Testis (tissue), 3 donors: Measurements from ENCODE around the gene MXD1. TPM values are rescaled to one million over a fixed set of nuclear protein-coding genes. Genes with fewer than 3 reads are reported as not detected.

Experiments
- DNase-seq: peaks from one replicate; pipeline ENCODE4 v3.0.0-alpha.2; 2019
- H3K27ac ChIP-seq, 2 donors: fragments of 200-600 bp; sonication (generic); one replicate each; pipeline ENCODE4 v1.5.1; 2019
- H3K27me3 ChIP-seq: fragments of 200-600 bp; sonication (generic); one replicate; pipeline ENCODE4 v1.5.1; 2019
- H3K36me3 ChIP-seq: fragments of 200-600 bp; sonication (generic); one replicate; pipeline ENCODE4 v1.5.1; 2017; ENCODE audit warnings: low read depth; ENCODE audit errors: missing control alignments
- H3K4me1 ChIP-seq: fragments of 200-600 bp; sonication (generic); one replicate; pipeline ENCODE4 v1.5.1; 2019
- H3K4me3 ChIP-seq, 2 donors: fragments of 200-600 bp; sonication (generic); one replicate each; pipeline ENCODE4 v1.5.1; 2017 to 2019
- H3K9me3 ChIP-seq: fragments of 200-600 bp; sonication (generic); one replicate; pipeline ENCODE4 v1.5.1; 2017
- CTCF ChIP-seq, 3 experiments: fragments of 450-650 bp in 2 of 3; fragments of 200-600 bp in 1 of 3; sonication (generic) in 1 of 3; IDR thresholded peaks; one replicate each; pipeline ENCODE4 v1.5.1; 2016 to 2019; ENCODE audit warnings: antibody characterized with exemption in 3 of 3, mild to moderate bottlenecking in 2 of 3, moderate library complexity in 1 of 3
- POLR2A ChIP-seq: fragments of 450-650 bp; IDR thresholded peaks from one replicate; pipeline ENCODE4 v1.6.1; 2017; ENCODE audit warnings: antibody characterized with exemption, mild to moderate bottlenecking, moderate library complexity
- WGBS, 2 donors: methylation state at CpG; one replicate each; pipeline ENCODE4 v1.1.5; 2018; 5-methylcytosine and 5-hydroxymethylcytosine counted together
- intact Hi-C: fragments of 100-400 bp; cut with DNase I; formaldehyde crosslinking; loops from one replicate; pipeline ENCODE4 v1.15.1; 2023; ENCODE audit warnings: low total_unique reads
- polyA plus RNA-seq: library from polyadenylated mRNA; stranded (reverse); fragments of 350-450 nt; fragmentation: Illumina TruSeq; extraction: RNeasy Lipid Tissue Mini Kit (QIAGEN cat#74804); gene quantifications from one replicate; pipeline ENCODE4 v1.2.3, GENCODE V29; 2014; ENCODE audit warnings: low read depth, low replicate concordance; ENCODE audit not compliant: insufficient read depth
- total RNA-seq, 2 donors: library from RNA; depleted of rRNA; stranded (reverse); fragments of >200 nt; gene quantifications; one replicate each; pipeline ENCODE4 v1.2.3, GENCODE V29; 2016

MXD1 gene
- total and polyA plus RNA-seq, 3 donors from 2014 or later, result 8.4 to 16.8 (median 11.0) TPM

DNA sequence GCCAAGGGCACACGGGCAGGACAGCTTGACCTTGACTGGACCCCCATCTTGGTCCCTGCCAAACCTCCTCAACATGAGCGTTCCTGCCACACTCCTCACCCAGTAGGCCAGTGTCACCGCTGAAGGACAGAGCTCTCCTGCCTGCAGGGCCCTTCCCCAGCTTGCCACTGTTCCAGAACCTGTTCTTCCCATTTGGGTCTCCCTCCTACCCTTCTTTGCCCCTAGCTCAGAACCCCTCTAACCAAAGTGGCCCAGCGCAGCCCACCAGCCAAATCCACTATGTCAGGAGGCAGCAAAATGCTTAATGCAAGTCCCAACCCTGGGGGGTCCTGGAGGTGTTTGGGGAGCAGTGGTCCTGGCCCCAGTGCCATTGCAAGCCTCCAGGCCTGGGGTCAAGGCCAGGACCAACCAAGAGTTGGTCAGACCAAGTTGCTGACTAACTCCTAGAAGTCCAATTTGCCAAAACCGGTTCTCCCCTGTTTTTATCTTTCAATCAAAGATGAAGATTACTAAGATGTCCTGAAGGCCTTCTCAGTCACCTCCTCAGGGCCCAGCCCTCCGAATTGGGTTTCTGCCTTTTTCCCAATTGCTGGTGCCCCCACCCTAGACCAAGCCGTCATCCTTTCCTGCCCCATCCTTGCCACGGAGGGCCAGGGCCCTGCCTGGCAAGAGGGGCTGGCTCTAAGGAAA is 51.0 kb downstream of the MXD1 start:
- Histone ChIP-seq H3K9me3 (no peaks in the 10 kb centered on the region), H3K27me3 (no peaks in the 10 kb centered on the region)
- DNase-seq, result no peak

DNA sequence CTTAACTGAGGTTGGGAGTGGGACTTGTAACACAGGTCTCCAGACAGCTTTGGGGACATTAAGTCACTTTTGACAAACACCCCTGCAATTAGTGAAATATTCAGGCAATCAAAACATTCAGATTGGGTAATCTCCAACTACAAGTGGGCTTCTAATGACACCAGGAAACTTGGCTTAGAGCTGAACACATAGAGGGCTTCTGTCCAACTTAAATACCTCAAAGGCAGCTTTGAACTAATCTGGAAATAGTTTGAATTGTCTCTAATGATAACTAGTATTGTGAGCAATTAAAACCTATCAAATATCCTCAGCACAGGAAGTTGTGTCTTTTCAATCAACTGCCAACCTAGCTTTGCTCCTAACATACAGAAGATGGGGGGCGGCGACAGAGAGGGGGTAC is 51.6 kb downstream of the MXD1 start:
- Histone ChIP-seq H3K4me3 (no peak overlapping the region), H3K4me1 (no peaks in the 10 kb centered on the region), H3K27me3 (no peaks in the 10 kb centered on the region), H3K27ac (no peak overlapping the region), H3K36me3 (no peaks in the 10 kb centered on the region), H3K9me3 (no peaks in the 10 kb centered on the region)
- intact Hi-C loops, result no loop called here
- 93 to 96% methylated on average over 2 of the region's 2 CpGs for WGBS, 2 donors
- TF ChIP-seq CTCF (IDR thresholded peaks at IDR 0.05) (no peak), POLR2A (no peak)
- DNase-seq, result no peak

More for the DNA sequence above, 51.0 kb downstream of the MXD1 start:
- intact Hi-C loops, result no loop called here
- TF ChIP-seq POLR2A, result no peak
- TF ChIP-seq CTCF (IDR thresholded peaks at IDR 0.05), result no peak
- H3K4me1 ChIP-seq, result no peaks in the 10 kb centered on the region
- whole genome bisulfite sequencing, 2 donors, result 93% methylated on average over 8 of the region's 8 CpGs
- no peak overlapping the region for H3K27ac ChIP-seq
- H3K4me3 ChIP-seq, result no peak overlapping the region
- H3K36me3 ChIP-seq, result no peaks in the 10 kb centered on the region

- Histone ChIP-seq H3K27ac (no peak overlapping the region), H3K27me3 (no peaks in the 10 kb centered on the region), H3K36me3 (no peaks in the 10 kb centered on the region), H3K4me3 (no peak overlapping the region), H3K9me3 (no peaks in the 10 kb centered on the region), H3K4me1 (no peaks in the 10 kb centered on the region)
- intact Hi-C loops, result no loop called here
- WGBS, 2 donors, result 86 to 96% methylated on average over 8 to 10 of the region's 10 CpGs
- no peak for DNase-seq
- TF ChIP-seq CTCF (IDR thresholded peaks at IDR 0.05), result no peak
- no peak for TF ChIP-seq POLR2A
Measured at GRCh38 chr2:69968609-69969008, 53.7 kb downstream of the MXD1 start.

DNA sequence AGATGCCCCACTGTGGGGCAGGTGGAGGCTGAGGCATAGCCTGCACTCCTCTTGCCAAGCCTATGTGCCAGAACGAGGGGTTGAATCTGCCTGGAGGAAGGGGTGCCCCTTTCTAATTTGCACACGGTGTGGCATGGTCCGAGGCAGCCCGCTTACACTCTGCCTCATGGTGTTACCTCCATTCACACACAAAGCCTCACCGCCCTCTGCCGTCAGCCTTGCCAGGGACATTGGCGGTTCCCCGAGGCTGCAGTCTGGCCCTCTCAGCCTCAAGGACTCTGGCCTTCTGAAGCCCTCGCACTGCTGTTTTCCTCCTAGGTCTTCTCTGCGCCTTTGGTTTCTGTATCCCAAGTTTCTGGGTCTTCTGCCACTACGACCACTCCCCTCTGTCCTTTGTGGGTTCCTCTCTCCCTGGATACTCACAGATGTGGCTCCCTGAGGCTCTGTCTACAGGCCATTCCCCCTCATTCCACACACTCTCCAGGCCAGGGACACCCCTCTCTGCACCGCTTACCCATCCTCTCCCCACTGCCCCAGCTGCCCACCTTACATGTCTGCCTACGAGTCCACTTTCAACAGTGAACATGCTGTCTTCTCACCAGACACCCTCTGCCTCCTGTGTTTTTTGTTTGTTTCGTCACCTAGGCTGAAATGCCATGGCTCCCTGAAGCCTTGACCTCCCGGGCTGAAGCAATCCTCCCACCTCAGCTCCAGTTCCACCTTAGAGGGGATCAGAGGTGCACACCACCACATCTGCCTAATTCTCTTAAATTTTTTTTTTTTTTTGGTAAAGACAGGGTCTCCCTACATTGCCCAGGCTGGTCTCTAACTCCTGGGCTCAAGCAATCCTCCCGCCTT is 54.4 kb downstream of the MXD1 start:
- H3K4me1 ChIP-seq, result no peaks in the 10 kb centered on the region
- H3K27ac ChIP-seq, result no peak overlapping the region
- DNase-seq, result no peak
- 86 to 87% methylated on average over 16 of the region's 16 CpGs for WGBS, 2 donors
- no peaks in the 10 kb centered on the region for H3K27me3 ChIP-seq
- TF ChIP-seq CTCF (IDR thresholded peaks at IDR 0.05) (no peak), POLR2A (no peak)
- intact Hi-C loops, result no loop called here
- no peaks in the 10 kb centered on the region for H3K36me3 ChIP-seq
- H3K9me3 ChIP-seq, result no peaks in the 10 kb centered on the region
- H3K4me3 ChIP-seq, result no peak overlapping the region
